GM13976 (cell line): Measurements from ENCODE around the gene FBLN5.

Source experiments
- DNase-seq: peaks from one replicate; pipeline ENCODE4 v3.0.0; 2012; ENCODE audit warnings: low spot score
- in situ Hi-C: fragments of 300-500 bp; cut with MboI; formaldehyde crosslinking; loops from one replicate; pipeline ENCODE4 v1.12.0; 2022; ENCODE audit warnings: low sequenced_read_pairs, mixed read lengths, inconsistent platforms; ENCODE audit not compliant: unreplicated experiment
- TF ChIP-seq, protein P1 (sequence below): IDR thresholded peaks from 2 replicates; pipeline ENCODE4 v1.5.1; 2012; ENCODE audit warnings: borderline replicate concordance, mild to moderate bottlenecking; ENCODE audit not compliant: insufficient read depth; ENCODE audit errors: extremely low read depth, missing control alignments, control extremely low read depth

FBLN5 gene

DNA sequence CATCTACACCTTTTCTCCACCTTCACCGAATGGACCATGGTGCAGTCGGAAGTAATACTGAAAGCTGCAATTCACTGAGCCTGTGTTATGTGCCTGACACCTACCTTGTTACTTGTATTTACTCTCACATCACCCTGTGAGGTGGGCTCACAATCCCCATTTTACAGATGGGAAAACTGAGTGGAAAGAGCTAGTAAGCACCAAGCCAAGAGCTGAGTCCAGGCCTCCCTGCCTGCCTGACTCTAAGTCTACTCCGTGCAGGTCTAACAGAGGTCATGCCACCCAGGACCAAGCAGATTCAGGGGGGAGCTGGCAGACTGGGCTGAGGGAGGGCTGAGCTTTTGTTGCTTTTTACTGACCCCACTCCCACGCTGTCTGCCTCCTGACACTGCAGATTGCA lies 51.1 kb downstream of the FBLN5 start:
- no peak for DNase-seq
- TF ChIP-seq, protein P1, sequence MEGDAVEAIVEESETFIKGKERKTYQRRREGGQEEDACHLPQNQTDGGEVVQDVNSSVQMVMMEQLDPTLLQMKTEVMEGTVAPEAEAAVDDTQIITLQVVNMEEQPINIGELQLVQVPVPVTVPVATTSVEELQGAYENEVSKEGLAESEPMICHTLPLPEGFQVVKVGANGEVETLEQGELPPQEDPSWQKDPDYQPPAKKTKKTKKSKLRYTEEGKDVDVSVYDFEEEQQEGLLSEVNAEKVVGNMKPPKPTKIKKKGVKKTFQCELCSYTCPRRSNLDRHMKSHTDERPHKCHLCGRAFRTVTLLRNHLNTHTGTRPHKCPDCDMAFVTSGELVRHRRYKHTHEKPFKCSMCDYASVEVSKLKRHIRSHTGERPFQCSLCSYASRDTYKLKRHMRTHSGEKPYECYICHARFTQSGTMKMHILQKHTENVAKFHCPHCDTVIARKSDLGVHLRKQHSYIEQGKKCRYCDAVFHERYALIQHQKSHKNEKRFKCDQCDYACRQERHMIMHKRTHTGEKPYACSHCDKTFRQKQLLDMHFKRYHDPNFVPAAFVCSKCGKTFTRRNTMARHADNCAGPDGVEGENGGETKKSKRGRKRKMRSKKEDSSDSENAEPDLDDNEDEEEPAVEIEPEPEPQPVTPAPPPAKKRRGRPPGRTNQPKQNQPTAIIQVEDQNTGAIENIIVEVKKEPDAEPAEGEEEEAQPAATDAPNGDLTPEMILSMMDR = no peak
- in situ Hi-C loops = no loop called here

GRCh38 chr14:91893669-91894068 lies 53.8 kb downstream of the FBLN5 start:
- no peak for DNase-seq
- TF ChIP-seq, protein P1 = no peak
- in situ Hi-C loops = no loop called here

- DNase-seq = peak; percentile 57
- in situ Hi-C loops = no loop called here
- TF ChIP-seq, protein P1 = peak; percentile 45
Observed at GRCh38 chr14:91893007-91893406, 54.5 kb downstream of the FBLN5 start.

DNA sequence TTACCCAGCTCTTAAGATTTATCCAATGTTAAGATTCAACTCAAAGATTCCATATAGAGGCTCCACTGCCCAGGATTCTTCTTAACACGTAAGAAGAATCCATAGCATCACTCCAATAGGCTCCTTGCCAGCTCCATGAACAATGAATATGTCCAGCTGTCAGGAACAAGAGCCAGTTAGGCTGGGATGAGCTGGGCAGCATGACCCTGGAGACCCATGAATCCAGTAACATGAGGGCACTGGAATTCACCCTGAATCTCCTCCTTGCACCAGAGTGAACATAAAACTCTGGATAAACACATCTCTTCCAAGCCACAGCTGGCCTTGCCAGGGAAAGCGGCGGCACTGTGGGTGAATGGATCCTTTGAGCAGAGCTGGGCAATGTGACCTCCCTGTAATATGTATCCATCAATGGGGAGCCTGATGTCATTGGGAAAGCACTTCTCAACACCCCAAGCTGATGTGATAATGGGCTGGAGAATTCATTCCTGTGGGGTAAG lies 55.7 kb downstream of the FBLN5 start:
- in situ Hi-C loops = no loop called here
- DNase-seq = no peak

DNA sequence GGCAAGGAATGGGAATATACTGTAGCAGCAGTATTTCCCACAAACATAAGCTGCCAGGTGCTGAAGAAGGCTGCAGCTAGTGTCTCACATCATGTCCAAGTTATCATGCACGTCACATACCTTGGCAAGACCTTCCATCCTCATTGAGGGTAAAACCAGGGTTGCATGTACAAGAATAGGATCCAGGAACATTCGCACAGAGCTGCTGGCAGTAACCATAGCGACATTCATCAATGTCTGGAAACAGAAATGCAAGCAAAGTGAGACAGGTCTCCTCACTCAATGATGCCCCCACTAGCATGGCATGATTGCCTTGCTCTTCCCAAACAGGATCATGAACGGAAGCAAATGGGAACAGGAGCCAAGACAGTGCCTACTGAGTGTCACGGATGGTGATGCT lies 56.4 kb downstream of the FBLN5 start:
- TF ChIP-seq, protein P1 = no peak
- DNase-seq = no peak
- in situ Hi-C loops = no loop called here

More for the DNA sequence above, 55.7 kb downstream of the FBLN5 start:
- TF ChIP-seq, protein P1 = no peak

DNA sequence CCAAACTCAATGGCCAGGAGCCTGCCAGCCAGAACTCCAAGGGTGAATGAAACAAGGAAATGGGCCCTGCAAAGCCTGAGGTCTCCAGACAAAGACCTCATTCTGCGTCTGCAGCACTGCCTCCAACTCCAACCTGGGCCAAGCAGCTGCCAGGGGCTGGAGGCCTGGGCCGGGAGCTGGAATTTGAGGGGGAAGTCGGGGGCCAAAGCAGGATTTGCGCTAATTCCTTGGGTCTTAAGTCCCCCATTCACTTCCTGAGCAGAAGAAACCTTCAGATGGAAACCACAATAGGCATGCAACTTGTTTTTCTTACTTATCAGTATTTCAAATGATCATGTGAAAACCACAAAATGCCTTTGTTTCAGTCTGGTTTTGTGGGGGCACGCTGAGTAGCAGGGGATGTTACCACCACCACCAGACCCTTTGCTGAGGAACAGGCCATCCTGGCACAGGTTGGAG lies 57.2 kb downstream of the FBLN5 start:
- DNase-seq = no peak
- in situ Hi-C loops = no loop called here
- TF ChIP-seq, protein P1 = no peak
